Choroid plexus epithelial cell (primary cell): ENCODE results near the gene CYP3A7.
"Not testable (repeated sequence)": the region's sequence is repeated elsewhere in the genome, so short reads cannot be mapped to it uniquely, and the experiment has no call there.

ENCODE experiments used
- DNase-seq: peaks from one replicate; pipeline ENCODE4 v3.0.0-alpha.2; 2010; ENCODE audit warnings: low read depth
- H3K4me3 ChIP-seq: 2 replicates; pipeline ENCODE4 v1.5.1; 2011; ENCODE audit warnings: low read depth, mild to moderate bottlenecking, control low read depth, low read length, moderate library complexity
- CTCF ChIP-seq: conservative IDR thresholded peaks from 2 replicates; pipeline ENCODE4 v1.5.1; 2011; ENCODE audit warnings: low read depth, mild to moderate bottlenecking, control low read depth, inconsistent platforms, low read length, moderate library complexity

The CYP3A7 gene

GRCh38 chr7:99694201-99694911 lies 40.6 kb downstream of the CYP3A7 start:
- no peak for TF ChIP-seq CTCF
- H3K4me3 ChIP-seq = no peak overlapping the region
- DNase-seq = no peak

DNA sequence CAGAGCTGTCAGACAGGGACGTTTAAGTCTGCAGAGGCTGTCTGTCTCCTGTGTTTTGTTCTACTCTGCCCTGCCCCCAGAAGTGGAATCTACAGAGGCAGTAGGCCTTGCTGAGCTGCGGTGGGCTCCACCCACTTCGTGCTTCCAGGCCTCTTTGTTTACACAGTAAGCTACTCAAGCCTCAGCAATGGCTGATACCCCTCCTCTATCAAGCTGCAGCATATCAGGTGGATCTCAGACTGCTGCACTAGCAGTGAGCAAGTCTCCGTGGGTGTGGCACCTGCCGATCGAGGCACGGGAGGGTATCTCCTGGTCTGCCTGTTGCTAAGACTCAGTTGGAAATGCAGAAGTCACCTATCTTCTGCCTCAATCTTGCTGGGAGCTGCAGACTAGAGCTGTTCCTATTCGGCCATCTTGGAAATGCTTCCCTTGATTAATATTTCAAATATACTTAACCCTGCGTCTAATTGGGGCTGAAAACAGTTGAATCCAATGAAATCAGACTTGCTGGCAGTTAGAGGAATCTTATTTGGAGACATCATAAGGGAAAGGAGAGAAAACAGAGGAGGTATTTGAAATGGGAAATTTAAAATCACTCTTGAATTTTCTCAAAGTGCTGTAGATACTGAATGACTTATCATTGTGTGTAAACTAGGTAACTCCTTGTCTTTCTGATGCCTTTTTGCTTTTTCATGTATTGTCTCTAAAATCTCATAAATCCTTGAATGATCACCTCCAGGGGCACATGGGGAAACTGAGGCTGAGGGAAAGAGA lies 41.4 kb downstream of the CYP3A7 start:
- H3K4me3 ChIP-seq = no peak overlapping the region
- no peak for TF ChIP-seq CTCF
- DNase-seq = no peak

GRCh38 chr7:99693100-99693426 lies 41.9 kb downstream of the CYP3A7 start:
- DNase-seq = no peak
- H3K4me3 ChIP-seq = no peak overlapping the region
- TF ChIP-seq CTCF = no peak

DNA sequence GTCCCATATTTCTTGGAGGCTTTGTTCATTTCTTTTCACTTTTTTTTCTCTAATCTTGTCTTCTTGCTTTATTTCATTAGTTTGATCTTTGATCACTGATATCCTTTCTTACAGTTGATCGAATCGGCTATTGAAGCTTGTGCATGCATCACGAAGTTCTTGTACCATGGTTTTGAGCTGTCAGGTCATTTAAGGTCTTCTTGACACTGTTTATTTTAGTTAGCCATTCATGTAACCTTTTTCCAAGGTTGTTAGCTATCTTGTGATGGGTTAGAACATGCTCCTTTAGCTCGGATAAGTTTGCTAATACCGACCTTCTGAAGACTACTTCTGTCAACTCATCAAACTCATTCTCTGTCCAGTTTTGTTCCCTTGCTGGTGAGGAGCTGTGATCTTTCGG lies 42.4 kb downstream of the CYP3A7 start:
- H3K4me3 ChIP-seq, DNase-seq: not testable (repeated sequence)

DNA sequence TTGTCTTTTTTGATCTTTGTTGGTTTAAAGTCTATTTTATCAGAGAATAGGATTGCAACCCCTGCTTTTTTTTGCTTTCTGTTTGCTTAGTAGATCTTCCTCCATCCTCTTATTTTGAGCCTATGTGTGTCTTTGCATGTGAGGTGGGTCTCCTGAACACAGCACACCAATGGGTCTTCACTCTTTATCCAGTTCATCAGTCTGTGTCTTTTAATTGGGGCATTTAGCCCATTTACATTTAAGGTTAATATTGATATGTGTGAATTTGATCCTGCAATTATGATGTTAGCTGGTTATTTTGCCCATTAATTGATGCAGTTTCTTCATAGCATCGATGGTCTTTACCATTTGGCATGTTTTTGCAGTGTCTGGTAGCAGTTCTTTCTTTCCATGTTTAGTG lies 43.3 kb downstream of the CYP3A7 start:
- DNase-seq, H3K4me3 ChIP-seq: not testable (repeated sequence)

DNA sequence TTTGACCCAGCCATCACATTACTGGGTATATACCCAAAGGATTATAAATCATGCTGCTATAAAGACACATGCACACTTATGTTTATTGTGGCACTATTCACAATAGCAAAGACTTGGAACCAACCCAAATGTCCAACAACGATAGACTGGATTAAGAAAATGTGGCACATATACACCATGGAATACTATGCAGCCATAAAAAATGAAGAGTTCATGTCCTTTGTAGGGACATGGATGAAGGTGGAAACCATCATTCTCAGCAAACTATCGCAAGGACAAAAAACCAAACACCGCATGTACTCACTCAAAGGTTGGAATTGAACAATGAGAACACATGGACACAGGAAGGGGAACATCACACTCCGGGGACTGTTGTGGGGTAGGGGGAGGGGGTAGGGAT lies 44.1 kb downstream of the CYP3A7 start:
- DNase-seq, H3K4me3 ChIP-seq: not testable (repeated sequence)

DNA sequence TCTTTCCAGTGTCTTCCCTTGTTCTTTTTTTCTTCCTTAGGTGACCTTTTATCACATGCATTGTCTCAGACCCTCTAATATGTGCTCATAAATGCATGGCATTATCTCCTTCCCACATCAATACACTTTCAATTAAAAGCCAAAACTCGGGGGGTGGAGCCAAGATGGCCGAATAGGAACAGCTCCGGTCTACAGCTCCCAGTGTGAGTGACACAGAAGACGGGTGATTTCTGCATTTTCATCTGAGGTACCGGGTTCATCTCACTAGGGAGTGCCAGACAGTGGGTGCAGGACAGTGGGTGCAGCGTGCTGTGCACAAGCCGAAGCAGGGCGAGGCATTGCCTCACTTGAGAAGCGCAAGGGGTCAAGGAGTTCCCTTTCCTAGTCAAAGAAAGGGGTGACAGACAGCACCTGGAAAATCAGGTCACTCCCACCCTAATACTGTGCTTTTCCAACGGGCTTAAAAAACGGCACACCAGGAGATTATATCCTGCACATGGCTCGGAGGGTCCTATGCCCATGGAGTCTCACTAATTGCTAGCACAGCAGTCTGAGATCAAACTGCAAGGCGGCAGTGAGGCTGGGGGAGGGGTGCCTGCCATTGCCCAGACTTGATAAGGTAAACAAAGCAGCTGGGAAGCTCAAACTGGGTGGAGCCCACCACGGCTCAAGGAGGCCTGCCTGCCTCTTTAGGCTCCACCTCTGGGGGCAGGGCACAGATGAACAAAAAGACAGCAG lies 49.0 kb downstream of the CYP3A7 start:
- H3K4me3 ChIP-seq = not testable (repeated sequence)

DNA sequence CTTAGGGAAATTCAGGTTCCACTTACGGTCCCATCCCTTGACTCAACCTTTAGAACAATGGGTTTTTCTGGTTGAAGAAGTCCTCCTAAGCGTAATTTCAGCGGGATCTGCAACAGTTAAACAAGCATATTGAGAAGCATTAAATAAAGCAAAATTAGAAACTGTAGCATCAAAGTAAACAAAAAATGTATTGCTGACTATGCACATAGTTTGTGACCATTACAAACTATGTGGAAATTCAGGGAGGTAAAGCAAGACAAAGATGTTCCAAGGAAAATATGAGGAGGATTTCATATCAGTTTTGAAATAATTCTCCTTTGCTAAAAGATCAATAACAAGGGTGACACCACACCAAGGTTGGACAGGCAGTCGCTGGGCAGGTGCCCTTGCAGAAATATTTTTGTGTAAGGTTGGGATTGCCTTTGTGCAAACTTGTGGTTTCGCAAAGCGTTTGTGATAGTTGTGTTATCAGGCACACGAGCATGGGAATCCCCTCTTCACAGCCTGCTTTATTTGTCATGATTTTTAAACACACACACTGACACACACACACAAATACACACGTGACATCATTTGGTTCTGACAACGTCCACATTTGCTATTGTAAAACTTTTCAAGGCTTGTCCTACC lies 49.8 kb downstream of the CYP3A7 start:
- TF ChIP-seq CTCF = no peak
- H3K4me3 ChIP-seq = no peak overlapping the region
- DNase-seq = no peak

More for the DNA sequence above, 49.0 kb downstream of the CYP3A7 start:
- DNase-seq = not testable (repeated sequence)
